ENCODE results near the gene ITGB7. TPM values are rescaled to one million over a fixed set of nuclear protein-coding genes. Genes with fewer than 3 reads are reported as not detected.

ITGB7 gene
- polyA plus RNA-seq, 1 of the 3 experiments (the other 2 are of a cell fraction): 0.25 TPM

- TF ChIP-seq CTCF (IDR thresholded peaks at IDR 0.05): peak; percentile 59
- TF ChIP-seq POLR2AphosphoS5 (IDR thresholded peaks at IDR 0.05; ENCODE audit: low read depth, low read length): peak; percentile 72
- TF ChIP-seq TAF1 (IDR thresholded peaks at IDR 0.05; ENCODE audit: borderline replicate concordance, low read depth, low read length): peak; percentile 57; the same call in 1 of the 2 replicates
- TF ChIP-seq RFX5 (IDR thresholded peaks at IDR 0.05; ENCODE audit: low read length): no peak
- TF ChIP-seq RAD21 (IDR thresholded peaks at IDR 0.05; ENCODE audit: low read length): peak; percentile 81
- no peak for TF ChIP-seq IRF3 (IDR thresholded peaks at IDR 0.05; ENCODE audit: low read depth, low read length)
Observed at GRCh38 chr12:53251477-53252348, 44.7 kb upstream of the ITGB7 start (continued).

GRCh38 chr12:53245286-53245685 lies 38.2 kb upstream of the ITGB7 start:
- Histone ChIP-seq H3K36me3 (replicated peaks in 1 of 2; ENCODE audit: control insufficient read depth in 1 of 2, insufficient read depth in 2 of 2, low read length in 1 of 2) (no peaks in the 10 kb centered on the region), H3K27ac (ENCODE audit: low read depth in 2 of 2, low read length in 1 of 2) (no peak overlapping the region), H3K9me3 (no peaks in the 10 kb centered on the region), H3K9ac (no peak overlapping the region), H3K27me3 (ENCODE audit: insufficient read depth) (peaks cover 4% of the 10 kb centered on the region; the same call in 1 of the 2 replicates), H4K20me1 (ENCODE audit: insufficient read depth) (no peaks in the 10 kb centered on the region), H3K4me2 (no peak overlapping the region), H3K9me2 (no peaks in the 10 kb centered on the region), H2AFZ (ENCODE audit: low read depth) (no peak overlapping the region), H3K79me2 (ENCODE audit: insufficient read depth) (no peaks in the 10 kb centered on the region), H3K4me3 (ENCODE audit: low read depth in 2 of 2, low read length in 1 of 2) (no peak overlapping the region), H3K4me1 (ENCODE audit: control insufficient read depth in 1 of 2, insufficient read depth in 2 of 2, low read depth in 1 of 2, low read length in 1 of 2) (peaks cover 0 to 2% of the 10 kb centered on the region in 2 experiments; a peak in 1 of 4 replicates), H3F3A (replicated peaks; ENCODE audit: insufficient read depth) (no peaks in the 10 kb centered on the region)
- no peak for DNase-seq
- WGBS (ENCODE audit: low lambda C conversion rate): 64% methylated on average over 3 of the region's 3 CpGs
- POLR2A ChIA-PET: no interaction called here
- CTCF ChIA-PET: interaction anchor here (1.1 to 3.8 kb wide), 2 partner anchors 28 to 32 kb away, joined by 5 to 33 read pairs; no protein-coding TSS in a partner anchor
- no peak for TF ChIP-seq MEF2A (IDR thresholded peaks at IDR 0.05; ENCODE audit: borderline replicate concordance, low read depth)
- TF ChIP-seq FOXM1 (IDR thresholded peaks at IDR 0.05; ENCODE audit: low read depth): no peak
- no peak for TF ChIP-seq MAX (IDR thresholded peaks at IDR 0.05; ENCODE audit: low read depth)
- no peak for TF ChIP-seq PBX3 (IDR thresholded peaks at IDR 0.05)
- no peak for TF ChIP-seq NRF1 (IDR thresholded peaks at IDR 0.05; ENCODE audit: low read depth, low read length)
- TF ChIP-seq POLR2AphosphoS5 (IDR thresholded peaks at IDR 0.05; ENCODE audit: low read depth, low read length): no peak
- TF ChIP-seq NFIC (IDR thresholded peaks at IDR 0.05; ENCODE audit: borderline replicate concordance): no peak
- TF ChIP-seq ELF1 (IDR thresholded peaks at IDR 0.05): no peak
- no peak for TF ChIP-seq IRF3 (IDR thresholded peaks at IDR 0.05; ENCODE audit: low read depth, low read length)
- TF ChIP-seq TAF1 (IDR thresholded peaks at IDR 0.05; ENCODE audit: borderline replicate concordance, low read depth, low read length): no peak
- TF ChIP-seq YY1 (IDR thresholded peaks at IDR 0.05; ENCODE audit: low read depth): no peak
